Fibroblast of gingiva (primary cell): ENCODE measurements around the gene TCHP.
"Not testable (repeated sequence)": the region's sequence is repeated elsewhere in the genome, so short reads cannot be mapped to it uniquely, and the experiment has no call there.

Experiments used
- DNase-seq: peaks from one replicate; pipeline ENCODE4 v3.0.0-alpha.2; 2011; ENCODE audit warnings: low read depth

Gene TCHP

DNA sequence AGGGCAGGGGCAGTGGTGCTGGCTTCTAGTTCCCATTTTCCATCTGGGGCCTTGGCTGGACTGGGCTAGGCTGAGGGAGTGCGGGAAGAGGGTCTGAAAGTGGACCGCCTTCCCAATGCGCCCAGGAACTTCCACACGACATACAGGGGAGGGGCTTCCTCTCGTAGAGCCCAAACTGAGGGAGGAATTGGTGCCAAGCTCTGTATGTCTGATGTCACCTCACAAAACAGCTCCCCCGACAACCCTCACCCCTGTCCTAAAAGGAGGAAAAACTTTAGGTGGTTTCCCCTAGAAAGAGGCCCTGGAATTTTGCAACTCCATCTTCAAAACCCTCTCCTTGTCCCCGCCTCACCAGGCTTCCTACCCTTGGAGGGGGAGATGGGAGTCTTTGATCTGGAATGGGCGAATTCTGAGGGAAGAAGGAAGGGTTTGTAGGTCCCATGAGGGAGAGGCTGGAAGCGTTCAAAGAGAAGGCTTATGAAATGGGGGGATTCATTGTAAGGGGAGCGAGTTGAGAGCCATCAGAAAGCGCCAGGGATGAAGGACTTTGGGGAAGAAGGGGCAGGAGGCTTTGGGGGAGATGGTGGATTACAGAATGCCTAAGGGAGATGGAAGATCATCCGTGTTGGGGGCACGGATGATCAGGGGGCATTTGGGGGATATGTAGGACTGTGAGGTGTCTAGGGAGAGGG, 20.6 kb upstream of the TCHP start:
- peak; percentile 8 for DNase-seq

DNA sequence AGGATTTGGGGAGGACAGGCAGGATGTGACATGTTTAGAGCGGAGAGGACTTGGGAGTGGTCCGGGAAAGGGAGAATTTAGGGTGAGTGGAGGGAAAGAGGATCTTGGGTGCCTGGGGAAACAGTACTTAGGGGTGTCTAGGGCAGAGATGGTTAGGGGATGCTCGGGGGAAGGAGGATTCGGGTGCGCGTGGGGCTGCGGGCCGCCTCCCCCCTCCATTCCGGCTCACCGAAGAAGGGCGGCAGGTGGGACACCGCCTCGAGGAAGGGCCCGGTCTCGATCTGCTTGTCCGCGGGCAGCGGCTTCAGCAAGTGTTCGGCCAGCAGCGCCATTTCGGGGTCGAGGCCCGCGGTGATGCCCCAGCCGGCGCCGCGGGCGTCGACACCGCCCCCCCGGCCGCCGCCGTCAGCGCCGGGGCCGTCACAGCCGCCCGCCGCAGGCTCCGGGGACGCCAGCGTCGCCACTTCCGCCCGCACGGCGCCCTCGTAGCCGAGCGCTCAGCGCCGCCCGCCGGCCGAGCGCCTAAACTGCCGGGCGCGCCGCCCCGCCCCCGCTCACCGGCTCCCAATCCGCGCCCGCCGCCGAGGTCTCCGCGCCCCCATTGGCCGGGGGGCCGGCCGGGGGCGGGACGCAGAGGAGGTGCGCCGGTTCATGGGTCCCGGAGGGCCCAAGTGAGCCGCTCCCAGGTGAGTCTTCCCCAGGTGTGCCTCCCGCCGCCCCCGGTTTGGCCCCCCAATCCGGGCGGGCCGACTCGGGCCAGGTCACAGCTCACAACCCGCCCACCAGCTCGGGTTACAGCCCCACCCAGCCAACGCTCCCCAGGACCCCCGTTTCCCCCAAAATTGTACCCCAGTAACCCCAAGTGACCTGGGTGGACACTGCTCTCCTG, 19.8 kb upstream of the TCHP start, which contains the start of gene GLTP:
Gene GLTP, minus strand, starts transcription at position 499 of the 889 bp plus-strand sequence. Its CDS starts 167 bp downstream, at position 332.
- peak; percentile 71 for DNase-seq

DNA sequence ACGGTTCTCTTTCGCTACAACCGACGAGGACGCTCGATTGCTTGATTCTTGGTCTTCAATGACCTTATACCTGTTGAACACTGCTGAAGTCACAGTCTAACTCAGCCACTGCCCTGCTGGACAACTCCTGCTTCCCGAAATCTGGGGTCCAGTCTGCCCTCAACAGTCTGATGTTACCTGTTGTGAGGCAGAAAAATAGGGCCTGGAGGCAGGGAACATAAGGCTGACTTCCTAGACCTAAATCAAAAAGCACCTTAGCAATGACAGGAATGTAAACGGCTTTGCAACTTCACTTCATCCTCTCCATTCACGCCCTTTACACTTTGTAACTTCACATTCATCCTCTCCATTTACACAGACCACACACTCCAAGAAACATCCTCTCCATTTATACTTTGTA, 19.1 kb upstream of the TCHP start:
- no peak for DNase-seq

DNA sequence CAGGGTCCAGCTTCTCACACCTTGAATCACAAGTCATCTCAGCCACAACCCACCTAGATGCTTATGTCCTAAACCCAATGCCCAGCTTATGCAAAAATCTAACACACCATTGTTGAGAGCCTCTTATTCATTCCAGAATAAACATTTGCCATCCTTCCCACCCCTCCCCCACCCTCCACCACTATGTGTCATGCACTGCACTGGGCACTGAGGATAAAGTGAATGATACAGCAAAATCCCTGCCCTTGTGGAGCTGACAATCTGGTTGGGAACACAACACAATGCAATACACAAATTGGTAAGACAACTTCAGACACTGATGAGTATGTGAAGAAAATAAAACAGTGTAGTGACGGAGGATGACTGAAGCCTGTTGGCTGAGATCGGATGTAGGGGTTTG, 18.3 kb upstream of the TCHP start:
- no peak for DNase-seq

DNA sequence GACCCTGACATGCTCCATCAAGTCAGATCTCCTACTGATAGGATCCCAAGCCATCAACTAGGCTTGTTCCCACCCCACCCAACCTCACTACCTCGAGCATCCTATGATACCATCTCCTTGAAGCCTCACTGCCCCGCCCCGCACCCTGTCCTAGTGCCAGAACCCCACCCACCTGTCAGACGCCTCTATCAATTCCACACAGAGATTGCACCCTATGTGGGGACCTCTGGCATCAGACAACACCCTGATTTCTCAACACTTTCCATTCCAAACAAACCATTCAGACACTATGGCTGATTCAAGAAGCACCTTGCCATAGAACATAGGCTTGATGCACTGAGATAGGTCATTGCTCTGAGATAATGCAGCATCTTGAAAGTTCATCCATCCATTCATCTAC, 16.6 kb upstream of the TCHP start:
- no peak for DNase-seq

DNA sequence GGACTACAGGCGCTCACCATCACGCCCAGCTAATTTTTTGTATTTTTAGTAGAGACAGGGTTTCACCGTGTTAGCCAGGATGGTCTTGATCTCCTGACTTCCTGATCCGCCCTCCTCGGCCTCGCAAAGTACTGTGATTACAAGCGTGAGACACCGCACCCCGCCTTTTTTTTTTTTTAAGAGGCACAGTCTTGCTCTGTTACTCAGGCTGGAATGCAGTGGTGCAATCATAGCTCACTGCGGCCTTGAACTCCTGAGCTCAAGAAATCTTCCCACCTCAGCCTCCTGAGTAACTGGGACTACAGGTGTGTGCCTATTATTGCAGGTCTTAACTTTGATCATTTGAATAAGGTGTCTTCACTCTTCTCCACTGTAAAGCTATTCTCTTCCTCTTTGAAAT, 14.5 kb upstream of the TCHP start:
- no peak for DNase-seq

DNA sequence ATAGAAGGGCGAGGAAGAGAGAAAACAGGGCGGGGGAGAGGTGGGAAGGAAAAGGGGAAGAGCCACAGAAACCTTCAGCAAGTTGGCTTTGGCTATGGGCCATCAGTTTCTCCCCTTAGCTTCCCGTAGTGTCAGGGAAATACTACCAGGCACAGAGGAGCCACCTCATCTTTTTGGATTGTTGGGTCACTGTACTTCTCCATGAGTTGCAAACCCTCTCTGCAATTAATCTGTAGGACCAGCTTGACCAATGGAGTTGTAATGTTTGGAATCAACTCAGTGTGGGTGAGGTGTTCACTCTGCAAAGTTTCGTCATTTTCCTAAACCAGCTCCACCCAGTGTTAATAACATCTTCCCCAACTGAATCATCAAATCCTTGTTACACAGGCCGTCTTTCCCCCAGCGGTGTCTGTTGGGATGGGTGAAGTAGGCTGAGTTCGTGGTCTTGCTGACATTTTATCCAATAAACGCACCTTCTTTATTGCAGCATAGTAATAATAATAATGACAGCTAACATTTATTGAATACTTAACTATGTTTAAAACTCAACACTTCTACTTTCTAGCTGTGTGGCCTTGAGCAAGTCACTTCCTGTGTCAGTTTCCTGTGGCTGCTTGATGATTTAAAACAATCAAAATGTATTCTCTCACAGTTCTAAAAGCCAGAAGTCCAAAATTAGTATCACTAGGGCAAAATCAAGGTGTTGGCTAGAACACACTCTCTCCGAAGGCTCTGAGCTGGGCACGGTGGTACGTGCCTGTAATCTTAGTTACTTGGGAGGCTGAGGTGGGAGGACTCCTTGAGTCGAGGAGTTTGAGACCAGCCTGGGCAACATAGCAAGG, 11.7 kb upstream of the TCHP start:
- DNase-seq = peak; percentile 83

DNA sequence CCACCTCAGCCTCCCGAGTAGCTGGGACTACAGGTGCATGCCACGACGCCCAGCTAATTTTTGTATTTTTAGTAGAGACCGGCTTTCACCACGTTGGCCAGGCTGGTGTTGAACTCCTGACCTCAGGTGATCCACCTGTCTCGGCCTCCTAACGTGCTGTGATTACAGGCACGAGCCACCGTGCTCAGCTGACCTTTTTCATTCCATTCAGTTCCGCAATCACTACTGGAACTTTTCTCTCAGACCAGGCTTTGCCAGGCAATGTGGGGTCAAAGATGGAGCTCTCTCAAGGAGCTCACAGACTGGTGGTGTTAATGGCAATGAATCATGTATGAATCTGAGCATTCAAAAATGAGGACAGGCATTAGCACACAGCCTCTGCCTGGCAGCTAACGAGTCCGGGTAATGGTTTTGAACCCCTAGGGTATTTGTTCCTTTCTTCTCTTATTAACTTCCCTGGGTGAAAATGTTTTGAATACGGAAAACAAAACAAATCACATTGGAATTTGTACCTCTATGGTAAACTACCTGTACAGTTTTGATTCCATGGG, 9.4 kb upstream of the TCHP start:
- no peak for DNase-seq

DNA sequence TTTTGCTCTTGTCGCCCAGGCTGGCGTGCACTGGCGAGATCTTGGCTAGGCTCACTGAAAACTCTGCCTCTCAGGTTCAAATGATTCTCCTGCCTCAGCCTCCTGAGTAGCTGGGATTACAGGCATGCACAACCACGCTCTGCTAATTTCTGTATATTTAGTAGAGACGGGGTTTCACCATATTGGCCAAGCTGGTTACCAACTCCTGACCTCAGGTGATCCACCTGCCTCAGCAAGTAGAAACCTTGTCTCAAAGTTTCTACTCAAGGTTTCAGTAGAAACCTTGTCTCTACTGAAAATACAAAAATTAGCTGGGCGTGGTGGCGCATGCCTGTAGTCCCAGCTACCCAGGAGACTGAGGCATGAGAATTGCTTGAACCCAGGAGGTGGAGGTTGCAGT, 8.3 kb upstream of the TCHP start:
- not testable (repeated sequence) for DNase-seq

DNA sequence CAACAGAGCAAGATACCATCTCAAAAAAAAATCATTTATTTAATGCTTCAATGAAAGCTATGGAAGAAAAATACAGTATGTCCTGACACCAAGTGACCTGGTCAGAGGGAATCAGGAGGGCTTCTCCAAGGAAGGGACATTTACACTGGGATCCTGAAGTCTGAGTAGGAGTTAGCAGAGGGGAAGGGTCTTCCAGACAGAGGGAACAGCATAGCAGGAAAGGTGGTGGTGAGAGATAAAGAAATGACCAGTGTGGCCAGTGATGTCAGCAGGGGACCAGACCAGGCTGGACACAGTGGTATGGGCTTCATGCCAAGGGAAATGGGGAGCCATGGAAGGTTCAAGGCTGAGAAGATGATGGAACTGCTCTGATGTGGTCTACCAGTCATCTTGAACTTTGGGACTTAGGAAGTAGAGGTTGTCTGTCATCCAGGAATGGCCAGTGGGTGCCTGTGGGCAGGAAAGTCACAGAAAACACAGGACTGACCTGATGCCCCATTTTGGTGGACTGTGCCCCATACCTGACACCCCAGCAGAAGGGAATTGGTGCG, 7.8 kb upstream of the TCHP start:
- no peak for DNase-seq

DNA sequence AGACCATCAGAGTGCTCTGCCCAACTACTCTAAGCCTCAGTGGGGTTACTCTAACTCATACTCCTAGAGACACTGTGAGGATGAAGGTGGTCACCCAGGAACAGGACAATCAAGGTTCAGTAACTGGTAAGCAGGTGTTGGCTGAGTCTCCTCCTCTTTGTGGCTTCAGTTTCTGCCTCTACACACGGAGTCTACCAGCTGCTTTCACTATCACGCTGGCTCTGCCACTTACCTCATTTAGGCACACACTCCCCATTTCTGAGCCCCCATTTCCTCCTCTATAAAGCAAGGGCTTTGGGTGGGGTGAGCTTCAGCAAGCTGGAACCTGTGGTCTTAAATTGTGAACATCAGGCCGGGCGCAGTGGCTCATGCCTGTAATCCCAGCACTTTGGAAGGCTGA, 7.3 kb upstream of the TCHP start:
- no peak for DNase-seq

DNA sequence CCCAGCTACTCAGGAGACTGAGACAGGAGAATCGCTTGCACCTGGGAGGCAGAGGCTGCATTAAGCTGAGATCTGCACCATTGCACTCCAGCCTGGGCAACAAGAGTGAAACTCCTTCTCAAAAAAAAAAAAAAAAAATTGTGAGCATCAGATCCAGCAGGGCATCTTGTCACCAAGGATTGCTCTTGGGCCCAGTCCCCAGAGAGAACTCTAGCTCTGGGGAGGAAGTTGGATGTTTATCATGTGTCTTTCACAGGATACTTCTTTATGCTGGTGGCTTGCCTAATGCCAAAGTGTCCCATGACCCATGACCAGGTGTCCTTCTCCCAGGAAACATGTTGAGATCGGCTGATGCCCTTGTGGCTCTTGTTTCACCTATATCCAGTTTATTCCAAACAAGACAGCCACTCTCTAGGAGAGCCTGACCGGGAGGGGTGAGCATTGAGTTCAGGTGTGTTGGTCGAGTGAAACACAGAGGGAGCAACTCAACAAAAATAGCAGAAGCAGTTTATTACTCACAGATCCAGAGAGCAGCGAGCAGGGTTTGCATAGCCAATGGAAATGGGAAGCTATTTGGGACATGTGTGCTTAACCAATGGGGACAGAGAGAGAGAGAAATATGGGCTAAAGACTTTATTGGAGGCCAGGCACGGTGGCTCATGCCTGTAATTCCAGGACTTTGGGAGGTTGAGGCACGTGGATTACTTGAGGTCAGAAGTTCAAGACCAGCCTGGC, 6.6 kb upstream of the TCHP start:
- no peak for DNase-seq

DNA sequence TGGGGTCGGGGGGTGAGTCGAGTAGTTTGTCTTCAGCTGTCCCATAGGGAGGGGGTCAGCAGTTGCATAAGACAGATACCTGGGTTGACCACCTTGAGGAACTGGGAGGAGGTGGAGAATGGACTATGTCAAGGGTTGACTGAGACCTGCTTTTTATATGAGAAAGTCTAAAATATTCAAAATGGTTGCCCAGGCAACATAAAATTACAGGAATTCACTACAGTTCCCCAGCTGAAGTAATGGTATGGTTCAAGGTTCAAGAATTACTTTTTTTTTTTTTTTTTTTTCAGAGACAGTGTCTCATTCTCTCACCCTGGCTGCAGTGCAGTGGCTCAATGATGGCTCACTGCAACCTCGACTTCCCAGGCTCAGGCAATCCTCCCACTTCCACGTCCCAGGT, 5.1 kb upstream of the TCHP start:
- no peak for DNase-seq

DNA sequence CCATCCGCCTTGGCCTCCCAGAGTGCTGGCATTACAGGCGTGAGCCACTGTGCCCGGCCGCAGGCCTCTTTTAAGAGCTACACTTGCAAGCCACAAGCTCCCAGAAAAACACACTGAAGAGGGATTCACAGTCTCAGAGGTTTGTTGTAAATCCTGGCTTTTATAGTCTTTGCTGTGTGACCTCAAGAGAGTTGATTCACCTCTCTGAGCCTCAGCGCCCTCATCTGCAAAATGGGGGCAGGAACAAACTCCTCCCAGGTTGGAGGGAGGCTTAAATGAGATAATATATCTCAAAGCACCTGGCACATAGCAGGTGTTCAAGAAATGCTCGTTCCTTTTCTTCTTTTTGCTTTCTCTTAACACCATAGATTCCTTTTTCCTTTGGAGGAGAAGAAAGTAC, 3.9 kb upstream of the TCHP start:
- no peak for DNase-seq

DNA sequence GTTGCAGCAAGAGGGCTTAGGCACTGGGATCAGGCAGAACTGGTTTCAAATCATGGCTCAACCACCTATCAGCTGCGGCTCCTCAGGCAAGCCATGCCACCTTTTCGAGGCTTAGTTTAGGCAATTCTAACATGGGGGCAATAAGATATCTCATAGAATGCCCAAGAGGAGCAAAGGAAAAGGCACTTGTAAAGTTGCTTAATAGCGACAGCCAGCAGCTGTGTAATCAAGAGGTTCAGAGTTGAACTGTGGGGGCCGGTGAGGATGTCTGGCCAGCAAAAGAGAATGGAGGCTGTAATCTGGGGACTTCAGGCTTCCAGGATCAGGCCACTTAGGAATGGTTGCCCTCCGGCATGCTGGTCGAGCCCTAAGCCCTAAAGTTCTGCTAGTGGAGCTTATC, 3.0 kb upstream of the TCHP start:
- no peak for DNase-seq

DNA sequence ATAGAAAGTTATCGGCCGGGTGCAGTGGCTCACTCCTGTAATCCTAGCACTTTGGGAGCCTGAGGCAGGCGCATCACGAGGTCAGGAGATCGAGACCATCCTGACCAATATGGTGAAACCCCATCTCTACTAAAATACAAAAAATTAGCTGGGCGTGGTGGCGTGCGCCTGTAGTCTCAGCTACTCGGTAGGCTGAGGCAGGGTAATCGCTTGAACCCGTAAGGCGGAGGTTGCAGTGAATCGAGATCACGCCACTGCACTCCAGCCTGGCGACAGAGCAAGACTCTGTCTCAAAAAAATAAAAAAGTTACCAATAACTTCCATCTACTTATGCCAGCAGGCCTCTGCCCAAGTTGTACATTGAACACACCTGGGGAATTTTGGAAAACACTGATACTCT, 729 bp upstream of the TCHP start:
- not testable (repeated sequence) for DNase-seq

DNA sequence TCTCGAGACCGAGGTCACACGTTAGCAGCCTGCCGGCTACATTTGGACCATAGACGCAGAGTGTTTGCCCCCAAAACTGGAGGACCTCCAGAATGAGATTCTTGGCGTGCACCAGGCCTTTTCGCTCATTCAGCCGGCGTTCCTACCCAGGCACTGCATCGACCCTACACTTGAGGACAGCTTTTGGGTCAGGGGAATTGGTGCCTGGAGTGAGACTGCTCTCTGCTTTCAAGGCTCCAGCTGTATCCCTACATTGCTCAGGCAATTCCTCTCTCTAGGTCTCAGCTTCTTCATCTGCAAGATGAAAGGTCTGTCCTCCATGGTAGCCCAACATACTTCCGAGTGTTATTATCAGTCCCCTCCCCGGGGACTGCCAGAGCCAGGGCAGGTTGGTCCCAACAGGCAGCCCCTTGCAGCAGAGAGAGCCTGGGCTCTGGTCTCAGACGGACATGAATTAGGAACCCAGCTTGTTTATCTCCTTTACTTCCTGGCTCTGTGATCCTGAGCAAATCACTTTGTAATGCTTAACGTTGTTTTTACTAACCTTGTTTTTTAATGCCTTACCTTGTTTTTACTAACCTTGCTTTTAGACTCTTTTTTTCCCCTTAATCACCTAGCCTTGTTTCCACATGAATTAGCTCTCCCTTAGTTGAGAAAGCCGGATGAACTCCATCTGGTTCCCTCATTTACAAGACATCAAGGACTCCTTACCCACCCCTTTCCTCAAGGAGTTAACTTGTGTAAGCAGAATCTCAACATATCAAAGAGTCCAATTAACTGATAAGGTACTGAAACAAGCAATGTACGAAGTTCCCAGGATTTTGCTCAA, 892 bp downstream of the TCHP start:
- DNase-seq = no peak

DNA sequence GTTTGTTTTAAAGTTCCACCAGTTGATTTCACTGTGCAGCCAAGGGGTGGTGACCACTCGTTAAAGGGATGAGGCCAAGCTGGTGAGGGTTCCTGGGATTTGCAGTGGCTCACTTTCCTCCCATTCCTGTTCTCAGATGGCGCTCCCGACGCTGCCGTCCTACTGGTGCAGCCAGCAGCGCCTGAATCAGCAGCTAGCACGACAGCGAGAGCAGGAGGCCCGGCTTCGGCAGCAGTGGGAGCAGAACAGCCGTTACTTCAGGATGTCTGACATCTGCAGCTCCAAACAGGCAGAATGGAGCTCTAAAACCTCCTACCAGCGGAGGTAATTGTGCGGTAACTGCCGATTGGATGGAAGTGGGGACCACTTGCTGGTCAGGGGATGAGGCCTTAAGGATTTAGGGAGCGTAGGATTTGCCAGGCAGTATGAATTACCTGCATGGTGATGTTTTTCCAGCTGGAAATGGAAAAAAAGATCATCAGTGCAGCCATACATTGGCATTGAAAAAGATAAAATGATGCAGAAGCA, 2.9 kb downstream of the TCHP start:
- no peak for DNase-seq

DNA sequence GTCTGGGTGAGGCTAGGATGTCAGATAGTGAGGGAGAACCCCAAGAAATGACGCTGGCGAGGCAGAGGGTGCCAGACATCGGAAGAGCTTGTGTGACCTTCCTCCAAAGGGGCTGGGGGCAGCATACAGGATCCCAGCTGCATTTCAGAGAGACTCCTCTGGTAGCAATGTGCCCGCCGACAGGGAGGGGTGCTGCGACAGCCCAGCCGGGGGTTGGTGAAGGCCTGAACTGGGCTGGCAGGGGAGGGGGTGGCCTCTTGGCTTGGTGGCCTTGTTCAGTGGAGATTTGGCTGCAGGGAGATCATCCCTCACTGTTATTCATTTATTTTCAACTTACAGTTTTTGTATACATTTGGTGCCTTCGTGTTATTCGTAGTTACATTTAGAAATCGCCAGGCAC, 5.2 kb downstream of the TCHP start:
- no peak for DNase-seq
